ENCODE measurements around the gene RASA4.
A peak's percentile ranks its signal among the peaks of the same experiment; 100 is the strongest.
"Not testable (repeated sequence)": the region's sequence is repeated elsewhere in the genome, so short reads cannot be mapped to it uniquely, and the experiment has no call there.

The RASA4 gene

GRCh38 chr7:102616507-102617125 lies at the start of gene RASA4:
Gene RASA4, minus strand, starts transcription at chr7:102616756. Its CDS starts 67 bp downstream, at chr7:102616689.
- H3K4me1 Mint-ChIP-seq, H3K27ac Mint-ChIP-seq, H3K36me3 Mint-ChIP-seq, H3K4me3 Mint-ChIP-seq, H3K9me3 Mint-ChIP-seq, H3K27me3 Mint-ChIP-seq: not testable (repeated sequence)
- peak; percentile 89 for ATAC-seq

GRCh38 chr7:102664765-102665164 lies 48.2 kb upstream of the RASA4 start:
- not testable (repeated sequence) for ATAC-seq, H3K36me3 Mint-ChIP-seq, H3K9me3 Mint-ChIP-seq, H3K4me1 Mint-ChIP-seq, H3K27me3 Mint-ChIP-seq, H3K27ac Mint-ChIP-seq, H3K4me3 Mint-ChIP-seq

- ATAC-seq, H3K4me3 Mint-ChIP-seq, H3K27ac Mint-ChIP-seq, H3K4me1 Mint-ChIP-seq, H3K36me3 Mint-ChIP-seq, H3K9me3 Mint-ChIP-seq, H3K27me3 Mint-ChIP-seq: not testable (repeated sequence)
Measured at GRCh38 chr7:102649924-102650323, 33.4 kb upstream of the RASA4 start, which contains the start of gene SPDYE2B. Gene SPDYE2B, plus strand, starts transcription at chr7:102650319. Its CDS starts 2,030 bp downstream, at chr7:102652349.

GRCh38 chr7:102647813-102648212 lies 31.3 kb upstream of the RASA4 start:
- not testable (repeated sequence) for H3K4me1 Mint-ChIP-seq, H3K27me3 Mint-ChIP-seq, ATAC-seq, H3K27ac Mint-ChIP-seq, H3K4me3 Mint-ChIP-seq, H3K36me3 Mint-ChIP-seq, H3K9me3 Mint-ChIP-seq

GRCh38 chr7:102643404-102643803 lies 26.8 kb upstream of the RASA4 start:
- H3K9me3 Mint-ChIP-seq, H3K36me3 Mint-ChIP-seq, H3K27me3 Mint-ChIP-seq, ATAC-seq, H3K27ac Mint-ChIP-seq, H3K4me1 Mint-ChIP-seq, H3K4me3 Mint-ChIP-seq: not testable (repeated sequence)

GRCh38 chr7:102642691-102643090 lies 26.1 kb upstream of the RASA4 start, which contains the start of gene UPK3BL1:
Gene UPK3BL1, minus strand, starts transcription at chr7:102642791. Its CDS starts 50 bp downstream, at chr7:102642741.
- H3K4me1 Mint-ChIP-seq, H3K27me3 Mint-ChIP-seq, H3K9me3 Mint-ChIP-seq, H3K36me3 Mint-ChIP-seq, ATAC-seq, H3K27ac Mint-ChIP-seq, H3K4me3 Mint-ChIP-seq: not testable (repeated sequence)

- H3K4me3 Mint-ChIP-seq, H3K9me3 Mint-ChIP-seq: not testable (repeated sequence)
Measured at GRCh38 chr7:102638848-102639247, 22.3 kb upstream of the RASA4 start.

GRCh38 chr7:102636956-102637355 lies 20.4 kb upstream of the RASA4 start:
- H3K4me1 Mint-ChIP-seq, result not testable (repeated sequence)

More at GRCh38 chr7:102638848-102639247, 22.3 kb upstream of the RASA4 start:
- not testable (repeated sequence) for H3K4me1 Mint-ChIP-seq, H3K27me3 Mint-ChIP-seq, H3K36me3 Mint-ChIP-seq, H3K27ac Mint-ChIP-seq
- ATAC-seq, result peak; percentile 58

GRCh38 chr7:102635354-102635753 lies 18.8 kb upstream of the RASA4 start:
- H3K4me1 Mint-ChIP-seq, H3K27me3 Mint-ChIP-seq, H3K9me3 Mint-ChIP-seq, ATAC-seq, H3K36me3 Mint-ChIP-seq, H3K27ac Mint-ChIP-seq, H3K4me3 Mint-ChIP-seq: not testable (repeated sequence)

More at GRCh38 chr7:102636956-102637355, 20.4 kb upstream of the RASA4 start:
- H3K9me3 Mint-ChIP-seq, H3K27ac Mint-ChIP-seq, H3K27me3 Mint-ChIP-seq, H3K36me3 Mint-ChIP-seq, H3K4me3 Mint-ChIP-seq, ATAC-seq: not testable (repeated sequence)

- H3K27ac Mint-ChIP-seq, H3K36me3 Mint-ChIP-seq, H3K27me3 Mint-ChIP-seq, H3K4me1 Mint-ChIP-seq, H3K4me3 Mint-ChIP-seq, H3K9me3 Mint-ChIP-seq, ATAC-seq: not testable (repeated sequence)
Measured at GRCh38 chr7:102634299-102634698, 17.7 kb upstream of the RASA4 start.

GRCh38 chr7:102630622-102631021 lies 14.1 kb upstream of the RASA4 start:
- not testable (repeated sequence) for H3K27ac Mint-ChIP-seq, H3K4me3 Mint-ChIP-seq, ATAC-seq, H3K27me3 Mint-ChIP-seq, H3K4me1 Mint-ChIP-seq, H3K36me3 Mint-ChIP-seq, H3K9me3 Mint-ChIP-seq

GRCh38 chr7:102627271-102627904 lies 10.8 kb upstream of the RASA4 start:
- H3K9me3 Mint-ChIP-seq, H3K36me3 Mint-ChIP-seq, ATAC-seq, H3K27ac Mint-ChIP-seq, H3K4me1 Mint-ChIP-seq, H3K4me3 Mint-ChIP-seq, H3K27me3 Mint-ChIP-seq: not testable (repeated sequence)

GRCh38 chr7:102618122-102618521 lies 1.6 kb upstream of the RASA4 start:
- not testable (repeated sequence) for H3K4me3 Mint-ChIP-seq, H3K4me1 Mint-ChIP-seq

GRCh38 chr7:102615930-102616329 lies 626 bp downstream of the RASA4 start:
- H3K4me1 Mint-ChIP-seq, H3K9me3 Mint-ChIP-seq, H3K36me3 Mint-ChIP-seq, H3K27me3 Mint-ChIP-seq, H3K27ac Mint-ChIP-seq, H3K4me3 Mint-ChIP-seq: not testable (repeated sequence)
- ATAC-seq, result peak; percentile 55

More at GRCh38 chr7:102618122-102618521, 1.6 kb upstream of the RASA4 start:
- ATAC-seq, H3K36me3 Mint-ChIP-seq, H3K27me3 Mint-ChIP-seq, H3K9me3 Mint-ChIP-seq, H3K27ac Mint-ChIP-seq: not testable (repeated sequence)

GRCh38 chr7:102614873-102615272 lies 1.7 kb downstream of the RASA4 start:
- not testable (repeated sequence) for H3K4me1 Mint-ChIP-seq, H3K27me3 Mint-ChIP-seq, H3K36me3 Mint-ChIP-seq, H3K9me3 Mint-ChIP-seq, H3K27ac Mint-ChIP-seq, ATAC-seq, H3K4me3 Mint-ChIP-seq

- H3K27me3 Mint-ChIP-seq, H3K9me3 Mint-ChIP-seq, H3K27ac Mint-ChIP-seq, H3K4me3 Mint-ChIP-seq, H3K4me1 Mint-ChIP-seq, H3K36me3 Mint-ChIP-seq: not testable (repeated sequence)
- peak; percentile 5 for ATAC-seq
Measured at GRCh38 chr7:102614346-102614697, 2.2 kb downstream of the RASA4 start.
